Measurements from ENCODE around the gene COL20A1.

DNA sequence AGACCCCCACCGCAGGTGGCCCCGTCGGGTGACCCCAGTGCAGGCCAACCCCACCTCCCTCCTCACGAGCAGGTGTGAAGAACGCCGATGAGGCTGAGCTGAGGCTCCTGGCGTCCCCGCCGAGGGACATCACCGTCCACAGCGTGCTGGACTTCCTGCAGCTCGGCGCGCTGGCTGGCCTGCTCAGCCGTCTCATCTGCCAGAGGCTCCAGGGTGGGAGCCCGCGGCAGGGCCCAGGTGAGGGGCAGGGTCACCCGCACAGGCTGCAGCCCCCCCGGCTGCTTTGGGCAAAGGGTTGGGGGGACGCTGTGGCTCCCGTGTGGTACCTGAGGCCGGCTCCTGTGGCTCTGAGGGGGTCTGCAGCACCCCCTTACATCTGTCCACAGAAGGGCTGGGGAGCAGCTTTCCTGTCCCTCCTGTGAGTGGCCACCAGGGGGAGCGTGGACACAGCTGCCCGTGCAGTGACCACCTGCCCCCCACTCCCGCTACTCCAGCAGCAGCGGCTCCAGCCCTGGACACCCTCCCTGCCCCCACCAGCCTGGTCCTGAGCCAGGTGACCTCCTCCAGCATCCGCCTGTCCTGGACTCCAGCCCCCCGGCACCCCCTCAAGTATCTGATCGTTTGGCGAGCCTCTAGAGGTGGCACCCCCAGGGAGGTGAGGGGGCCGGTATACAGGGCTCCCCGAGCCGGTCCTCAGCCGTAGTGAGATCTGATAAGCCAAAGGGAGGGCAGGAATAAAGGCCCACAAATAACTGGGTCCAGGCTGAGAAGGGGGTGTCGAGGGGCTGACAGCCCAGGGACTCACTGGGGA lies 16.5 kb downstream of the COL20A1 start:
- TF ChIP-seq, protein P1, sequence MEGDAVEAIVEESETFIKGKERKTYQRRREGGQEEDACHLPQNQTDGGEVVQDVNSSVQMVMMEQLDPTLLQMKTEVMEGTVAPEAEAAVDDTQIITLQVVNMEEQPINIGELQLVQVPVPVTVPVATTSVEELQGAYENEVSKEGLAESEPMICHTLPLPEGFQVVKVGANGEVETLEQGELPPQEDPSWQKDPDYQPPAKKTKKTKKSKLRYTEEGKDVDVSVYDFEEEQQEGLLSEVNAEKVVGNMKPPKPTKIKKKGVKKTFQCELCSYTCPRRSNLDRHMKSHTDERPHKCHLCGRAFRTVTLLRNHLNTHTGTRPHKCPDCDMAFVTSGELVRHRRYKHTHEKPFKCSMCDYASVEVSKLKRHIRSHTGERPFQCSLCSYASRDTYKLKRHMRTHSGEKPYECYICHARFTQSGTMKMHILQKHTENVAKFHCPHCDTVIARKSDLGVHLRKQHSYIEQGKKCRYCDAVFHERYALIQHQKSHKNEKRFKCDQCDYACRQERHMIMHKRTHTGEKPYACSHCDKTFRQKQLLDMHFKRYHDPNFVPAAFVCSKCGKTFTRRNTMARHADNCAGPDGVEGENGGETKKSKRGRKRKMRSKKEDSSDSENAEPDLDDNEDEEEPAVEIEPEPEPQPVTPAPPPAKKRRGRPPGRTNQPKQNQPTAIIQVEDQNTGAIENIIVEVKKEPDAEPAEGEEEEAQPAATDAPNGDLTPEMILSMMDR (IDR thresholded peaks at IDR 0.05), result peak; percentile 97
- TF ChIP-seq, protein P2, sequence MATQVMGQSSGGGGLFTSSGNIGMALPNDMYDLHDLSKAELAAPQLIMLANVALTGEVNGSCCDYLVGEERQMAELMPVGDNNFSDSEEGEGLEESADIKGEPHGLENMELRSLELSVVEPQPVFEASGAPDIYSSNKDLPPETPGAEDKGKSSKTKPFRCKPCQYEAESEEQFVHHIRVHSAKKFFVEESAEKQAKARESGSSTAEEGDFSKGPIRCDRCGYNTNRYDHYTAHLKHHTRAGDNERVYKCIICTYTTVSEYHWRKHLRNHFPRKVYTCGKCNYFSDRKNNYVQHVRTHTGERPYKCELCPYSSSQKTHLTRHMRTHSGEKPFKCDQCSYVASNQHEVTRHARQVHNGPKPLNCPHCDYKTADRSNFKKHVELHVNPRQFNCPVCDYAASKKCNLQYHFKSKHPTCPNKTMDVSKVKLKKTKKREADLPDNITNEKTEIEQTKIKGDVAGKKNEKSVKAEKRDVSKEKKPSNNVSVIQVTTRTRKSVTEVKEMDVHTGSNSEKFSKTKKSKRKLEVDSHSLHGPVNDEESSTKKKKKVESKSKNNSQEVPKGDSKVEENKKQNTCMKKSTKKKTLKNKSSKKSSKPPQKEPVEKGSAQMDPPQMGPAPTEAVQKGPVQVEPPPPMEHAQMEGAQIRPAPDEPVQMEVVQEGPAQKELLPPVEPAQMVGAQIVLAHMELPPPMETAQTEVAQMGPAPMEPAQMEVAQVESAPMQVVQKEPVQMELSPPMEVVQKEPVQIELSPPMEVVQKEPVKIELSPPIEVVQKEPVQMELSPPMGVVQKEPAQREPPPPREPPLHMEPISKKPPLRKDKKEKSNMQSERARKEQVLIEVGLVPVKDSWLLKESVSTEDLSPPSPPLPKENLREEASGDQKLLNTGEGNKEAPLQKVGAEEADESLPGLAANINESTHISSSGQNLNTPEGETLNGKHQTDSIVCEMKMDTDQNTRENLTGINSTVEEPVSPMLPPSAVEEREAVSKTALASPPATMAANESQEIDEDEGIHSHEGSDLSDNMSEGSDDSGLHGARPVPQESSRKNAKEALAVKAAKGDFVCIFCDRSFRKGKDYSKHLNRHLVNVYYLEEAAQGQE (IDR thresholded peaks at IDR 0.05; ENCODE audit: insufficient read depth in 1 of 2, low read depth in 2 of 2, low read length in 1 of 2), result no peak
